IPS-18c (cell line): ENCODE measurements around the gene GJA8.
"Not testable (repeated sequence)": the region's sequence is repeated elsewhere in the genome, so short reads cannot be mapped to it uniquely, and the experiment has no call there.

Experiments
- H3K4me3 ChIP-seq: 2 replicates; pipeline ENCODE4 v1.7.0; 2013; ENCODE audit warnings: low read depth, mild to moderate bottlenecking, low read length, moderate library complexity; ENCODE audit not compliant: insufficient read depth
- H3K9me3 ChIP-seq: one replicate; pipeline ENCODE4 v1.6.1; 2013; ENCODE audit warnings: mild to moderate bottlenecking, low read length, moderate library complexity; ENCODE audit not compliant: control insufficient read depth, insufficient read depth

The GJA8 gene

DNA sequence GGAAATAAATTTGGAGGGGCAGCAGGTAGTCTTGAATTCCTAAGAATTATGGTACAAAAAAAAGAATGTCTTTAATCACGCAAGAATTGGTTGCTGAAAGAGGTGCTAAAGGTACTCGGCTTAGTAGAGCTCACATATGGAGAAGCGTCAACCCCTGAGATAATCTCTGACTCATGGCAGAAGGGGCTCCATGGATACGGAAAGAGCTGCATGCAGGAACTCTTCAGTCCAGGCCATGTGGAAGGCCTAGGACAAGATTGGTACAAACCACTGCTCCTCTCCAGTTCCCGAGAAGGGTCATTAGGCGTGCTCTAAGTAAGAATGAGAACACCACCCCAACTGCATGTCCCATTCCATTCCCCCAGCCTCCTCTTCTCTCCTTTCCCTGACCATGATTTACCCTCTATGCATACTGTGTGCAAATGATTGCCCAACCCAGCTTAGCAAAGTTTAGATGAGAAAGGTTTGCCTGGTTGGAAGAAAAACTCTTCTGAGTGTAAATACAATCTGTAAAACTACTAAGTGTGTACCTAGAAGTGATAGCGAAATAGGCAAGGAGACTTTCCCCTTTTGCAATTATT is 10.9 kb downstream of the GJA8 start:
- no peaks in the 10 kb centered on the region for H3K9me3 ChIP-seq
- no peak overlapping the region for H3K4me3 ChIP-seq

DNA sequence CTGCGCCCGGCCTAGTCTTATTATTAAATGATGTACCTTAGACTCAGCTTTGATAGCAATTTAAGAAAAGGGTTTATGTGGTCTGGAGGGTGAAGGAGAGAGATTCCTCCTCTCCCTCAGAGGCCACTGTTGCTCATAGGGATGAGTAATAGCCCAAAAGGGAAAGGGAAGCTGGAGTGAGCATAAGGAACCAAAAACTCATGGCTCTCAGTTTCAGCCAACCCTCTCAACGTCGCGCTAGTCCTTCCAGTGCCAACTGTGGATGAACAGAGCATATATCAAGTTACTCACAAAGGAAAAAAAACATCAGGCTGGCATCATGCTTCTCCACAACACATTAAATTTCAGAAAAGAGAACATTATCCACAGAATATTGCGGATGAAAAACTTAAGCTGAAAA is 17.3 kb downstream of the GJA8 start:
- no peak overlapping the region for H3K4me3 ChIP-seq
- no peaks in the 10 kb centered on the region for H3K9me3 ChIP-seq

DNA sequence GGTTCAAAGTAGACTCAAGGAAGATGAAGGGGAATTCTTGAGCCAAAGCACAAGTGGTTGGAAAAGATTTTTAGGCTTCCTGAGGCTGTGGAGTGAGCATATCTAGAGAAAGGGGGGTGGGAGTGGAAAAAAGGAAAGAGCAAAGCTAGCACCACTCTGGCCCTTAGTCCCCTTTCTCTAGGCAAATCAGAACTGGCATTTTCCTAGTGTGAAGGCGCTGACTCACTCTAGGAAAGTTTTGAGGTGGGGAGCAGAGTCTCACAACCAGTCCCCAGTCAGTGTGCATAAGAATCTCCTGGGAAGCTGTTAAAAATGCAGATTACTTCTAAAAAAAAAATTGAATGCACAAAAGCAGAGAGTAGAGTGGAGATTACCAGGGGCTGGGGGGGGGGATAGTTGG is 22.2 kb downstream of the GJA8 start:
- Histone ChIP-seq H3K4me3 (no peak overlapping the region), H3K9me3 (no peaks in the 10 kb centered on the region)

DNA sequence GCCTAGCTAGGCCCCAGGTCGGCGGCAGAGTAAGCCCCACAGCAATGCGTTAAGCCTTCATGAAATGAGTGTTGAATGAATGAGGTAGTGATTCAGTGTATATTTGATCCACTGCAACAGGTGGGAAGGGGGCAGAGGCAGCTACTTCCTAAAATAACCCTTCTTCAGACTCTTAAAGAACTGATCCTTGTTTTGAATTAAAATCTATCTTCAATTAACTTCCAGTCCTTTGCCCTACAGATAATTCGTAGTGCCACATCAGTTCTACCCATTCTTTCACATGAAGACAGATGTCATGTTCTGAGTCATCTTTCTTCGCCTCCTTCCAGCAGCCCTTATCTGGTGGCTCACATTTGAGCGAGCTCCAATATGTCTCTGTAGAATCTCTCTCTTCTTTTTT is 24.6 kb downstream of the GJA8 start:
- H3K4me3 ChIP-seq, H3K9me3 ChIP-seq: not testable (repeated sequence)

DNA sequence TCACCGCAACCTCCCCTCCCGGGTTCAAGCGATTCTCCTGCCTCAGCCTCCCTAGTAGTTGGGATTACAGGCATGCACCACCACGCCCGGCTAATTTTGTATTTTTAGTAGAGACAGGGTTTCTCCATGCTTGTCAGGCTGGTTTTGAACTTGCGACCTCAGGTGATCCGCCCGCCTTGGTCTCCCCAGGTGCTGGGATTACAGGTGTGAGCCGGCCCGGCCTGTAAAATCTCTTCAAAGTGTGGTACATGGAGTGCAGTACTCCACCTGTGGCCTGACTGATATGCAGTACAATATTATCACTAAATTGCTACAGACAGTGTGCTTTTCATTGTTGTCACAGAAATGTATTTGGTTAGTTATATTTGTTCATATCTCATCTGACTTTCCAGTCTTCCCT is 25.1 kb downstream of the GJA8 start:
- not testable (repeated sequence) for H3K9me3 ChIP-seq, H3K4me3 ChIP-seq

DNA sequence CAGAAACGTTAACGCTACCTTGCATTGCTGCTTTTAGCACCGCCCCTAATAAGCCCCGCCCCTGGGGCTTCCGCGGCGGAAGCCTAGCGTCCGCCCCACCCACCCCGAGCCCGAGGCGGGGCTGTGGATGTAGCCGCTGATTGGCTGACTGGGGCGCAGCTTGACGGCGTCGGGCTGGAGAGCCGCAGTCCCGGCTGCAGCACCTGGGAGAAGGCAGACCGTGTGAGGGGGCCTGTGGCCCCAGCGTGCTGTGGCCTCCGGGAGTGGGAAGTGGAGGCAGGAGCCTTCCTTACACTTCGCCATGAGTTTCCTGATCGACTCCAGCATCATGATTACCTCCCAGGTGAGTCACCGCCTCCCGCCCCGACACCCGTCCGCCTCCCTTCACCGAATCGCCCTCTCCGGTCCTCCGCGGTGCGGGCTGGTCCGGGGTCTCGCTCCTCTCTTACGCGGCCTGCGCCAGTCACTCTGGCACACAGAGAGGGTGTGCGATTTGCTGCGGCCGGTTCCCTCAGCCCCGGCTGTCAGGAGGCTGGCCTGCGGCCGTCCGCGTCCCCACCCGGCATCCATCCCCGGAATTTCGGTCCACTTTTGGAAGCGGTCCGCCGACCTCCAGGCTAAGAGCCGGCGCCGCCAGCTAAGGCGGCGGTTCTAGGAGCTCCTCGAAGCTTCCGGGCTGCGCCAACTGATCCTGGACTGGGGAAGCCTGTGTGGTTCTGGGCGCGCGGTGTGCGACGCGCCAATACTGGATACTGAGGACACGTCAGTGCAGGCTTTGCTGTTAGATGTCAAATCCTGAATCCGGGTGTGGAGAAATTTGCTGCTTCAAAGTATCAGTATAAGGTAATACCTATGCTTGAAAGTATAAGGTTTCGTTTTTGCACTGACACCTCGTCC is 25.9 kb downstream of the GJA8 start, which contains the start of gene GPR89B:
Gene GPR89B, plus strand, starts transcription at position 185 of the 897 bp plus-strand sequence. Its CDS starts 117 bp downstream, at position 302.
- H3K4me3 ChIP-seq = peak within 1 kb of the TSS; percentile 78
- not testable (repeated sequence) for H3K9me3 ChIP-seq

DNA sequence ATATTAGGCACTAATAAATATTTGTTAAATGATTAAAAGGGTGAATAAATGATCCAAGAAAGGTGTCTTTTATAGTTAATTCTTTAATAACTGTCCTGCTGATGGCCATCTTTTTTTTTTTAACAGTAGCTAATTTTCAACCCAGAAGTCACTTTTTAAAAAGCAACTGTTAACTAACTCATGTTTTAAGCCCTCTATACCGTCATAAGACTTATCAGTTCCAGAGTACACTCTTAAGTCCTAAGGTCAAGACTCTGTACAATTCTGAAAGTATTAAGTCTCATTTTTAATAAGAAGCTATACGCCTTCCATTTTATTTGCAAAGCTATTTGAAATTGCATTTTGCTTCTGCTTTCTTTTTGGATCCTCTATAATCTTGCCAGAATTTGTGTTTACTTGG is 28.5 kb downstream of the GJA8 start:
- not testable (repeated sequence) for H3K4me3 ChIP-seq, H3K9me3 ChIP-seq

DNA sequence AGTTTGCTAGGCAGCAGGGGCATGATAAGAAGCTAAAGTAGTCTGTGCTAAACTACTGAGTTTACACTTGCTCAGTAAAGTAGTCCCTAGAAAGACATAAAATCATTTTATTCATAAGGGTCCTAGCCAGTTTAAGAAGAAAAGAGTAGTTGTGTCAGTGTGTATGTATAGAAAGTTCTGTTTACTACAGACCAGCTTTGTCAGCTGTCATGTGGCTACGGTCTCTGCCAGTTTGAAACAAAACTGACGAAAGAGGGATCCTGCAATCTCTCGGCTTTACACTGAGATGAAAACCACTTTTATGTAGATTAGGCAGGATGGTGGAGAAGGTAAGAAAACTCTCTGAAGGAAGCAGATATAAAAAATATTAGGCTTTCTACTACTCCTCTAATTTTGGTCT is 32.7 kb downstream of the GJA8 start:
- H3K4me3 ChIP-seq, H3K9me3 ChIP-seq: not testable (repeated sequence)

DNA sequence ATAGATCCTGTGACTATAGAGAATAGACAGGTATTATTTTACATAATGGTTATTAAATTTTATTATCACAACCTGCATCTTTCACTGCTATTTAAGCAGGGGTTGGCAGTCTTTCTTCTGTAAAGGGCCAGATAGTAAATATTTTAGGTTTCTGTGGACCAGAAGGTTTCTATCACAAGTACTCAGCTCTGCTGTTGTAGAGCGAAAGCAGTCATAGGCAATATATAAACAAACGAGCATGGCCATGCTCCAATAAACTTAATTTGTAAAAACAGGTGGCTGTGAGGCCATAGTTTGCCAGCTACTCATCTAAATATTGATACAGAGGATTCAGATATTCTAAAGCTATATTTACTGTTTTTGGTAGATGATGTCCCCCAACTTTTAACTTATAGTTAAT is 37.9 kb downstream of the GJA8 start:
- H3K9me3 ChIP-seq, H3K4me3 ChIP-seq: not testable (repeated sequence)

DNA sequence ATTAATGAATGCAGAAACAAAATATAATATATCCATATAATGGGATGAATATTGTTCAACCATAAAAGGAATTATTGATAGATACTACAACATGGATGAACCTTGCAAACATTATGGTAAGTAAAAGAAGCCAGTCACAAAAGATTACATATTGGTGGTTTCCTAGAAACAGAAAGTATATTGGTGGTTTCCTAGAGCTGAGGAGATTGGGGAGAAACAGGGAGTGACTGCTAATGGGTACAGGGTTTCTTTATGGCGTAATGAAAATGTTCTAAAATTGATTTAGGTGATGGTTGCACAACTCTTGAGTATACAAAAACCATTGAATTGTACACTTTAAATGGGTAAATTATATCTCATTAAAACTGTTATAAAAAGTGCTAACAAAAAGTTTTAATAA is 40.0 kb downstream of the GJA8 start:
- not testable (repeated sequence) for H3K9me3 ChIP-seq, H3K4me3 ChIP-seq

DNA sequence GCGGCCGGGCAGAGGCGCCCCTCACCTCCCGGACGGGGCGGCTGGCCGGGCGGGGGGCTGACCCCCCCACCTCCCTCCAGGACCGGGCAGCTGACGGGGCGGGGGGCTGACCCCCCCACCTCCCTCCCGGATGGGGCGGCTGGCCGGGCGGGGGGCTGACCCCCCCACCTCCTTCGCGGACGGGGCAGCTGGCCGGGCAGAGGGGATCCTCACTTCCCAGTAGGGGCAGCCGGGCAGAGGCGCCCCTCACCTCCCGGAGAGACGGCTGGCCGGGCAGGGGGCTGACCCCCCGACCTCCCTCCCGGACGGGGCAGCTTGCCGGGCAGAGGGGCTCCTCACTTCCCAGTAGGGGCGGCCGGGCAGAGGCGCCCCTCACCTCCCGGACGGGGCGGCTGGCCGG is 46.9 kb downstream of the GJA8 start:
- H3K9me3 ChIP-seq, H3K4me3 ChIP-seq: not testable (repeated sequence)
